Dendritic cell treated with granulocyte-macrophage colony-stimulating factor and Interleukin-4, amounts not matched to agents 40 ng/mL and 50 ng/mL, for 4 days (primary cell): ENCODE data around the gene KLF6.

Experiments used
- H3K27ac Mint-ChIP-seq: one replicate; pipeline ENCODE4 v1.8.0; 2022; ENCODE audit warnings: mild to moderate bottlenecking, mixed read lengths
- H3K27me3 Mint-ChIP-seq: one replicate; pipeline ENCODE4 v1.8.0; 2022; ENCODE audit warnings: mild to moderate bottlenecking, mixed read lengths
- H3K36me3 Mint-ChIP-seq: one replicate; pipeline ENCODE4 v1.8.0; 2022; ENCODE audit warnings: low read depth, mixed read lengths
- H3K4me1 Mint-ChIP-seq: one replicate; pipeline ENCODE4 v1.8.0; 2022; ENCODE audit warnings: low read depth, mixed read lengths
- H3K4me3 Mint-ChIP-seq: one replicate; pipeline ENCODE4 v1.8.0; 2022; ENCODE audit warnings: mild to moderate bottlenecking, moderate library complexity, mixed read lengths
- H3K9me3 Mint-ChIP-seq: one replicate; pipeline ENCODE4 v1.8.0; 2022; ENCODE audit warnings: mixed read lengths
- intact Hi-C: fragments of 100-400 bp; cut with micrococcal nuclease; formaldehyde crosslinking; loops from one replicate; pipeline ENCODE4 v1.15.0; 2022

KLF6 gene

DNA sequence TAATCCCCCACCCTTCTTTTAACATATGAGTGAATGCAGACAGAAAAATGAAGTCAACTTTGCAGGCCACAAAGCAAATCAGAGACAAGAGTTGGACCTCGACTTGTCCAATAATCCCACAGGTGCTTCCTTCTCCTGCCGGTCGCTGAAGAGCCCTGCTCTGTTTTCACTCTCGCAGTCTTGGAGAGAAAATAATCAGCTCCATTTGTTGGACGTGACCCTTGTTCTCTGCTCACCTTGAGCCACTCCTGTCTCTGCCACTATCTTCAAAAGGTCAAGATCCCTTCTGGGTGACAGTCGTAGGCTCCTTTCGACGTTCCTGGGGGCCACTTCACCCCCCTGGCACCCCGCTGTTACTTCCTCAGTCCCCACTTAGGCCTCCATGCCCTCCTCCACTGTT is 2.8 kb upstream of the KLF6 start:
- peaks cover 34% of the 10 kb centered on the region for H3K36me3 Mint-ChIP-seq
- H3K27me3 Mint-ChIP-seq = peaks cover 2% of the 10 kb centered on the region
- no peak overlapping the region for H3K4me3 Mint-ChIP-seq
- intact Hi-C loops = loop anchor here (5.0 to 10.0 kb wide), 3 partner anchors 264 to 977 kb away; no protein-coding TSS in a partner anchor
- H3K27ac Mint-ChIP-seq = peak overlapping the region; percentile 7
- H3K4me1 Mint-ChIP-seq = peaks cover 23% of the 10 kb centered on the region
- peaks cover 9% of the 10 kb centered on the region for H3K9me3 Mint-ChIP-seq

GRCh38 chr10:3787016-3787400 is 2.0 kb upstream of the KLF6 start:
- intact Hi-C loops = loop anchor here (5.0 to 10.0 kb wide), 3 partner anchors 265 to 978 kb away; no protein-coding TSS in a partner anchor
- peaks cover 42% of the 10 kb centered on the region for H3K36me3 Mint-ChIP-seq

DNA sequence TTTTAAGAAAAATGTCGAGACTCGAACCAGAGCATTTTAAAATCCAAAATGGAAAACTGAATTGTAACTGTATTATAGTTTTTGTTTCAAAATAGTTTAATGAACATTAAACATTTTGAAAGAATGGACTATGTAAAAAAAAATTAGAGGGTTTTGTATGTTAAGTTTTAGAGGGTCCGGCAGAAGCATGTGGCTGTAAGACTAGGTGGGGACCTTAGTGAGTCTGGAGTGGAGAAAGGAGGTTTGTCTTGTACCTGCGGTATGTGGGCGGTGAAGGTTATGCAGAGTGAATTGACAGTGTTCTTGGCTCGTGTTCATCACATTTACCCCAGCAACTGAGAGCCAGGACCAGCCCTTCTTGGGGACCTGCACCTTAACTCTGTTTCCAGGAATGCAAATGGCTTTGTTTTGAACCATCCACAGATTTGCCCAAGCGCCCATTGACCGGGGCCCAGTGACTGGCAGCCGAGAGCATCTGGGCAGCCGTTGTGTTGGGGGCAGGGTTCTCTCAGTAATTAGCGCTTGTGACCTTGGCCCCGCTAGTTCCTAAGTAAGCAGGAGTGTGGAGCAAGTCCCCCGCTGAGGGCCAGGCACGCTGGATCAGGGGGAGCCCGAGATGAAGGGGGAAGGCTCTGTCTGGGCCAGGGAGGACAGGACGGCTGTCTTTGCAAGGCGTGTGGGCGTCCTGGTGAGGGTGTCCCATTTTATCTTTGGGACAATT is 1.4 kb upstream of the KLF6 start:
- intact Hi-C loops = loop anchor here (5.0 to 10.0 kb wide), 3 partner anchors 266 to 978 kb away; no protein-coding TSS in a partner anchor
- Mint-ChIP-seq H3K36me3 (peaks cover 48% of the 10 kb centered on the region), H3K4me1 (peaks cover 20% of the 10 kb centered on the region), H3K27me3 (peaks cover 2% of the 10 kb centered on the region), H3K27ac (peak overlapping the region; percentile 99), H3K4me3 (peak overlapping the region; percentile 86), H3K9me3 (peaks cover 9% of the 10 kb centered on the region)

More at GRCh38 chr10:3787016-3787400, 2.0 kb upstream of the KLF6 start:
- H3K27me3 Mint-ChIP-seq = peaks cover 2% of the 10 kb centered on the region
- H3K4me3 Mint-ChIP-seq = no peak overlapping the region
- H3K27ac Mint-ChIP-seq = peak overlapping the region; percentile 99
- peaks cover 9% of the 10 kb centered on the region for H3K9me3 Mint-ChIP-seq
- H3K4me1 Mint-ChIP-seq = peaks cover 16% of the 10 kb centered on the region

- peaks cover 23% of the 10 kb centered on the region for H3K4me1 Mint-ChIP-seq
- peaks cover 54% of the 10 kb centered on the region for H3K36me3 Mint-ChIP-seq
- peak overlapping the region; percentile 86 for H3K4me3 Mint-ChIP-seq
- peak overlapping the region; percentile 99 for H3K27ac Mint-ChIP-seq
- no peaks in the 10 kb centered on the region for H3K27me3 Mint-ChIP-seq
- H3K9me3 Mint-ChIP-seq = peaks cover 9% of the 10 kb centered on the region
- intact Hi-C loops = loop anchor here (1.0 to 10.0 kb wide), 7 partner anchors 19 to 979 kb away; no protein-coding TSS in a partner anchor
Measured at GRCh38 chr10:3785851-3786271, 852 bp upstream of the KLF6 start.

- peaks cover 9% of the 10 kb centered on the region for H3K9me3 Mint-ChIP-seq
- intact Hi-C loops = loop anchor here (1.0 to 10.0 kb wide), 7 partner anchors 20 to 979 kb away; no protein-coding TSS in a partner anchor
- peaks cover 59% of the 10 kb centered on the region for H3K36me3 Mint-ChIP-seq
- H3K4me3 Mint-ChIP-seq = peak overlapping the region; percentile 86
- H3K27ac Mint-ChIP-seq = peak overlapping the region; percentile 99
- peaks cover 28% of the 10 kb centered on the region for H3K4me1 Mint-ChIP-seq
- no peaks in the 10 kb centered on the region for H3K27me3 Mint-ChIP-seq
Measured at GRCh38 chr10:3785251-3785850, 342 bp upstream of the KLF6 start.

- Mint-ChIP-seq H3K27ac (peak overlapping the region; percentile 99), H3K4me3 (peak overlapping the region; percentile 86), H3K27me3 (no peaks in the 10 kb centered on the region), H3K9me3 (no peaks in the 10 kb centered on the region), H3K36me3 (peaks cover 74% of the 10 kb centered on the region), H3K4me1 (peaks cover 43% of the 10 kb centered on the region)
- intact Hi-C loops = loop anchor here (2.0 to 10.0 kb wide), 2 partner anchors 337 to 981 kb away; no protein-coding TSS in a partner anchor
Measured at GRCh38 chr10:3783682-3784432, 1.2 kb downstream of the KLF6 start.

GRCh38 chr10:3783316-3783681 is 1.7 kb downstream of the KLF6 start:
- Mint-ChIP-seq H3K36me3 (peaks cover 79% of the 10 kb centered on the region), H3K9me3 (no peaks in the 10 kb centered on the region), H3K27me3 (no peaks in the 10 kb centered on the region), H3K4me1 (peaks cover 45% of the 10 kb centered on the region), H3K4me3 (peak overlapping the region; percentile 86), H3K27ac (peak overlapping the region; percentile 99)
- intact Hi-C loops = loop anchor here (10.0 kb wide), 1 partner anchor 982 kb away; no protein-coding TSS in a partner anchor

- Mint-ChIP-seq H3K9me3 (no peaks in the 10 kb centered on the region), H3K27ac (peak overlapping the region; percentile 99), H3K4me3 (peak overlapping the region; percentile 86), H3K27me3 (no peaks in the 10 kb centered on the region), H3K36me3 (peaks cover 86% of the 10 kb centered on the region), H3K4me1 (peaks cover 51% of the 10 kb centered on the region)
- intact Hi-C loops = loop anchor here (10.0 kb wide), 1 partner anchor 982 kb away; no protein-coding TSS in a partner anchor
Measured at GRCh38 chr10:3782451-3783315, 2.3 kb downstream of the KLF6 start.

- H3K4me3 Mint-ChIP-seq = peak overlapping the region; percentile 86
- H3K36me3 Mint-ChIP-seq = peaks cover 91% of the 10 kb centered on the region
- peaks cover 55% of the 10 kb centered on the region for H3K4me1 Mint-ChIP-seq
- intact Hi-C loops = loop anchor here (10.0 kb wide), 1 partner anchor 983 kb away; no protein-coding TSS in a partner anchor
- no peaks in the 10 kb centered on the region for H3K27me3 Mint-ChIP-seq
- peak overlapping the region; percentile 99 for H3K27ac Mint-ChIP-seq
- H3K9me3 Mint-ChIP-seq = no peaks in the 10 kb centered on the region
Measured at GRCh38 chr10:3782146-3782450, 2.9 kb downstream of the KLF6 start.

DNA sequence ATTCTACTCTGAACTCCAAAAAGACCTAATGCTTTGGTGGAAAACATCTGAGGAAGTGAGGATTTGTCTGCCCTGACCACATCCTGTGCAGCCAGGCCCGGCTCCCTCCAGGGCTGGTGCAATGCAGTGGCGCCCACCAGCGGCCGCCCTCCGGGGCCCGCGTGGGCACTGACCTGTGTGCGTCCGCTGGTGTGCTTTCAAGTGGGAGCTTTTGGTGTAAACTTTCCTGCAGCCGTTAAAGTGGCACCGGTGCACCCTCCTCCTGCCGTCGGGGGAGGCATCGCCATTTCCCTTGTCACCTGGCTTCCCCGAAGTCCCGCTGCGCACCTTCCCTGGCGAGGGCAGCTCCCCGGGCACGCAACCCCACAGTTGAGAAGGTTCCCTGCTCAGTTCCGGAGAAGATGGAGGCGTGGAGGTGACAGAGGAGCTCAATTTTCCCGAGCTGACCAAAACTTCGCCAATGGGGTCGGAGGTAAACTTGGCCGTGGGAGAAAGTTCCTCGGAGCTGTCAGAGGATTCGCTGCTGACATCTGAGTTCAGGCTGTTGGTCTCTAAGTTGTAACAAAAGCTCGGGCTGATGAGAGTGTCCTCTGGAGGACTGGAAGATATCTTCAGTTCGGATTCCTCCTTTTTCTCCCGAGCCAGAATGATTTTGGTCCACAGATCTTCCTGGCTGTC is 3.4 kb downstream of the KLF6 start:
- Mint-ChIP-seq H3K27ac (peak overlapping the region; percentile 99), H3K27me3 (no peaks in the 10 kb centered on the region), H3K9me3 (no peaks in the 10 kb centered on the region), H3K4me1 (peaks cover 58% of the 10 kb centered on the region), H3K4me3 (peak overlapping the region; percentile 86), H3K36me3 (peaks cover 96% of the 10 kb centered on the region)
- intact Hi-C loops = loop anchor here (10.0 kb wide), 1 partner anchor 983 kb away; no protein-coding TSS in a partner anchor

GRCh38 chr10:3780771-3781467 is 4.1 kb downstream of the KLF6 start:
- Mint-ChIP-seq H3K27me3 (no peaks in the 10 kb centered on the region), H3K9me3 (no peaks in the 10 kb centered on the region), H3K36me3 (peaks cover 100% of the 10 kb centered on the region), H3K27ac (peak overlapping the region; percentile 99), H3K4me3 (peak overlapping the region; percentile 86), H3K4me1 (peaks cover 55% of the 10 kb centered on the region)
- intact Hi-C loops = loop anchor here (10.0 kb wide), 1 partner anchor 984 kb away; no protein-coding TSS in a partner anchor
